ENCODE measurements around the gene DNAAF1.

DNA sequence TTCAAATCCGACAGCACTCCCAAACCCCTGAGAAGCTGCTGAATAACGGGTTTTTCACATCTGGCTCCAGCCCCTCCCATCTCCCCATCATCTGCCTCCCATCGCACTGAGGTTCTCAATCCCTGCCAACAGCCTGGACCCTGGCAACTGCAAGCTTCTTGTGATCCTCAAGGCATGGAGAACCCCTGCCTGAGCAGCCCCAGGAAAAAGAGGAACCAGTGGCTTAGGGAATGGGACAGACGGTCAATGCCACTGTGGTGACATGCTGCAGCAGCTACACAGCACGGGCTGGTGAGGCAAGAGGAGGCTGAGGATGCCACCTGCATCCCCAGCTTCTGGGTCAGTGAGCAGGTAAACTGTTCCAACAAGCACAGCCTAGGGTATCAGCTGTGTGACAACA, 25.1 kb upstream of the DNAAF1 start:
- TF ChIP-seq SMC3 (IDR thresholded peaks at IDR 0.05; ENCODE audit: low read depth, low read length): no peak
- TF ChIP-seq, protein P1, sequence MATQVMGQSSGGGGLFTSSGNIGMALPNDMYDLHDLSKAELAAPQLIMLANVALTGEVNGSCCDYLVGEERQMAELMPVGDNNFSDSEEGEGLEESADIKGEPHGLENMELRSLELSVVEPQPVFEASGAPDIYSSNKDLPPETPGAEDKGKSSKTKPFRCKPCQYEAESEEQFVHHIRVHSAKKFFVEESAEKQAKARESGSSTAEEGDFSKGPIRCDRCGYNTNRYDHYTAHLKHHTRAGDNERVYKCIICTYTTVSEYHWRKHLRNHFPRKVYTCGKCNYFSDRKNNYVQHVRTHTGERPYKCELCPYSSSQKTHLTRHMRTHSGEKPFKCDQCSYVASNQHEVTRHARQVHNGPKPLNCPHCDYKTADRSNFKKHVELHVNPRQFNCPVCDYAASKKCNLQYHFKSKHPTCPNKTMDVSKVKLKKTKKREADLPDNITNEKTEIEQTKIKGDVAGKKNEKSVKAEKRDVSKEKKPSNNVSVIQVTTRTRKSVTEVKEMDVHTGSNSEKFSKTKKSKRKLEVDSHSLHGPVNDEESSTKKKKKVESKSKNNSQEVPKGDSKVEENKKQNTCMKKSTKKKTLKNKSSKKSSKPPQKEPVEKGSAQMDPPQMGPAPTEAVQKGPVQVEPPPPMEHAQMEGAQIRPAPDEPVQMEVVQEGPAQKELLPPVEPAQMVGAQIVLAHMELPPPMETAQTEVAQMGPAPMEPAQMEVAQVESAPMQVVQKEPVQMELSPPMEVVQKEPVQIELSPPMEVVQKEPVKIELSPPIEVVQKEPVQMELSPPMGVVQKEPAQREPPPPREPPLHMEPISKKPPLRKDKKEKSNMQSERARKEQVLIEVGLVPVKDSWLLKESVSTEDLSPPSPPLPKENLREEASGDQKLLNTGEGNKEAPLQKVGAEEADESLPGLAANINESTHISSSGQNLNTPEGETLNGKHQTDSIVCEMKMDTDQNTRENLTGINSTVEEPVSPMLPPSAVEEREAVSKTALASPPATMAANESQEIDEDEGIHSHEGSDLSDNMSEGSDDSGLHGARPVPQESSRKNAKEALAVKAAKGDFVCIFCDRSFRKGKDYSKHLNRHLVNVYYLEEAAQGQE (IDR thresholded peaks at IDR 0.05; ENCODE audit: low read depth, low read length): no peak
- TF ChIP-seq, protein P2, sequence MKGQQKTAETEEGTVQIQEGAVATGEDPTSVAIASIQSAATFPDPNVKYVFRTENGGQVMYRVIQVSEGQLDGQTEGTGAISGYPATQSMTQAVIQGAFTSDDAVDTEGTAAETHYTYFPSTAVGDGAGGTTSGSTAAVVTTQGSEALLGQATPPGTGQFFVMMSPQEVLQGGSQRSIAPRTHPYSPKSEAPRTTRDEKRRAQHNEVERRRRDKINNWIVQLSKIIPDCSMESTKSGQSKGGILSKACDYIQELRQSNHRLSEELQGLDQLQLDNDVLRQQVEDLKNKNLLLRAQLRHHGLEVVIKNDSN (IDR thresholded peaks at IDR 0.05; ENCODE audit: borderline replicate concordance, low read depth): no peak
- TF ChIP-seq, protein P3, sequence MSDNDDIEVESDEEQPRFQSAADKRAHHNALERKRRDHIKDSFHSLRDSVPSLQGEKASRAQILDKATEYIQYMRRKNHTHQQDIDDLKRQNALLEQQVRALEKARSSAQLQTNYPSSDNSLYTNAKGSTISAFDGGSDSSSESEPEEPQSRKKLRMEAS (IDR thresholded peaks at IDR 0.05; ENCODE audit: low read depth): no peak
- TF ChIP-seq, protein P4, sequence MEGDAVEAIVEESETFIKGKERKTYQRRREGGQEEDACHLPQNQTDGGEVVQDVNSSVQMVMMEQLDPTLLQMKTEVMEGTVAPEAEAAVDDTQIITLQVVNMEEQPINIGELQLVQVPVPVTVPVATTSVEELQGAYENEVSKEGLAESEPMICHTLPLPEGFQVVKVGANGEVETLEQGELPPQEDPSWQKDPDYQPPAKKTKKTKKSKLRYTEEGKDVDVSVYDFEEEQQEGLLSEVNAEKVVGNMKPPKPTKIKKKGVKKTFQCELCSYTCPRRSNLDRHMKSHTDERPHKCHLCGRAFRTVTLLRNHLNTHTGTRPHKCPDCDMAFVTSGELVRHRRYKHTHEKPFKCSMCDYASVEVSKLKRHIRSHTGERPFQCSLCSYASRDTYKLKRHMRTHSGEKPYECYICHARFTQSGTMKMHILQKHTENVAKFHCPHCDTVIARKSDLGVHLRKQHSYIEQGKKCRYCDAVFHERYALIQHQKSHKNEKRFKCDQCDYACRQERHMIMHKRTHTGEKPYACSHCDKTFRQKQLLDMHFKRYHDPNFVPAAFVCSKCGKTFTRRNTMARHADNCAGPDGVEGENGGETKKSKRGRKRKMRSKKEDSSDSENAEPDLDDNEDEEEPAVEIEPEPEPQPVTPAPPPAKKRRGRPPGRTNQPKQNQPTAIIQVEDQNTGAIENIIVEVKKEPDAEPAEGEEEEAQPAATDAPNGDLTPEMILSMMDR (IDR thresholded peaks at IDR 0.05): no peak
- TF ChIP-seq EP300 (IDR thresholded peaks at IDR 0.05; ENCODE audit: borderline replicate concordance in 1 of 2, low read depth in 1 of 2, low read length in 1 of 2): no peak
- no peak for TF ChIP-seq TAF1 (IDR thresholded peaks at IDR 0.05; ENCODE audit: borderline replicate concordance, low read depth, low read length)
- TF ChIP-seq, protein P5, sequence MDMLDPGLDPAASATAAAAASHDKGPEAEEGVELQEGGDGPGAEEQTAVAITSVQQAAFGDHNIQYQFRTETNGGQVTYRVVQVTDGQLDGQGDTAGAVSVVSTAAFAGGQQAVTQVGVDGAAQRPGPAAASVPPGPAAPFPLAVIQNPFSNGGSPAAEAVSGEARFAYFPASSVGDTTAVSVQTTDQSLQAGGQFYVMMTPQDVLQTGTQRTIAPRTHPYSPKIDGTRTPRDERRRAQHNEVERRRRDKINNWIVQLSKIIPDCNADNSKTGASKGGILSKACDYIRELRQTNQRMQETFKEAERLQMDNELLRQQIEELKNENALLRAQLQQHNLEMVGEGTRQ (IDR thresholded peaks at IDR 0.05; ENCODE audit: borderline replicate concordance, low read depth, low read length): no peak
- TF ChIP-seq YY1 (IDR thresholded peaks at IDR 0.05; ENCODE audit: low read depth): no peak
- no peak for TF ChIP-seq POLR2AphosphoS5 (IDR thresholded peaks at IDR 0.05; ENCODE audit: low read depth, low read length)
